Measurements from ENCODE around the gene ABLIM3. TPM values are rescaled to one million over a fixed set of nuclear protein-coding genes. Genes with fewer than 3 reads are reported as not detected.

The ABLIM3 gene
- total and polyA plus RNA-seq, 2 of the 8 experiments (the other 6 are each of a cell fraction or from before 2014, with no cell fraction given), result 0.36 to 0.56 TPM

DNA sequence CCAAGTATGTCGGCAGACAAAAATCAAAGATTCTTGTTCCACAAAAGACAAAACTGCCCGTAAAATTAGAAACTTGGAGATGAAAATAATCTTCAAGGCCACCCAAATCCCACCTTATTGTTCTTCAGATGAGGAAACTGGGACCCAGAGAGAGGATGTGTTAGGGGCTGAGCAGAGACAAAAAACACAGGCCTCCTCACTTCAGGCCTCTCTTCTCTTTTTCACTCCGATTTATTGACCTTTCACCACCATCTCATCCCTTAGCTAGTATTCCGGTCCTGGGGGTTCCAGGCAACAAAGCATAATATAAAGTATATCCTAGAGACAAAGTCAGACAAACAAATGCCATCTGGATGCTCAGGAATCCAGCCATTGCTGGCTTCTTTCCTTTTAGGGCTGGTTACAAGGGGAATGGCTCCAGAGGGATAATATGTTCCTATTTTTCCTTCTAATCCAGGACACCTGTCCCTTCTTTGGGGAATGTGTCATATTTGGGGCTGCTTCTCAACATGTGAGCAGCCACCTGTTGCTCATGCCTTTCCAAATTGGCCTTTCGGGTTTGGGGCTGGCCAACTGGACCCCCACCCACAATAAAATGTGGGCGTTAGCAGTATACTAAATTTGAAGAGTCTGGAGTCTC lies 88.1 kb downstream of the ABLIM3 start:
- Histone ChIP-seq H3K23me2 (ENCODE audit: low read depth, low read length) (no peaks in the 10 kb centered on the region), H3K4me2 (ENCODE audit: insufficient read depth in 1 of 2, low read depth in 2 of 2, low read length in 2 of 2) (no peak overlapping the region), H3K18ac (ENCODE audit: extremely low read depth, low read length) (no peak overlapping the region), H2BK120ac (replicated peaks; ENCODE audit: low read depth, low read length) (no peak overlapping the region), H3K23ac (ENCODE audit: insufficient read length) (no peak overlapping the region), H3K4me3 (ENCODE audit: extremely low read depth in 1 of 4, insufficient read depth in 2 of 4, low read depth in 3 of 4, low read length in 4 of 4) (no peak overlapping the region), H2AK5ac (ENCODE audit: low read depth, low read length) (no peak overlapping the region), H3K79me1 (ENCODE audit: low read depth, low read length) (no peaks in the 10 kb centered on the region), H4K91ac (replicated peaks; ENCODE audit: insufficient read length, low read length) (no peak overlapping the region), H3K36me3 (ENCODE audit: control insufficient read depth in 2 of 4, insufficient read depth in 4 of 4, low read length in 3 of 4) (no peaks in the 10 kb centered on the region), H4K8ac (ENCODE audit: extremely low read depth, insufficient read depth, low read length) (no peak overlapping the region), H2BK5ac (ENCODE audit: low read depth, low read length) (no peak overlapping the region), H2BK20ac (ENCODE audit: low read length) (no peak overlapping the region), H3K9ac (replicated peaks in 1 of 4; ENCODE audit: extremely low read depth in 1 of 4, low read depth in 3 of 4, low read length in 3 of 4) (no peak overlapping the region), H2AFZ (ENCODE audit: low read length) (no peak overlapping the region), H3K79me2 (ENCODE audit: control insufficient read depth in 1 of 2, insufficient read depth in 2 of 2, low read length in 2 of 2) (no peaks in the 10 kb centered on the region), H3K4ac (replicated peaks; ENCODE audit: insufficient read length, low read depth, low read length) (no peak overlapping the region), H3K27ac (ENCODE audit: low read depth, low read length) (no peak overlapping the region), H3K56ac (replicated peaks; ENCODE audit: insufficient read length, low read depth, low read length) (no peak overlapping the region), H3K27me3 (replicated peaks in 1 of 4; ENCODE audit: control insufficient read depth in 3 of 4, extremely low read depth in 1 of 4, insufficient read depth in 3 of 4, low read length in 3 of 4) (no peaks in the 10 kb centered on the region), H4K5ac (ENCODE audit: insufficient read length, low read depth, low read length) (no peak overlapping the region), H2BK15ac (ENCODE audit: low read length) (no peak overlapping the region), H3K4me1 (replicated peaks in 1 of 4; ENCODE audit: control insufficient read depth in 3 of 4, insufficient read depth in 4 of 4, low read length in 3 of 4) (peaks cover 0 to 3% (median 0%) of the 10 kb centered on the region in 4 experiments; a peak in 1 of 7 replicates), H2BK12ac (ENCODE audit: low read depth, low read length) (no peak overlapping the region), H4K20me1 (replicated peaks in 1 of 2; ENCODE audit: control insufficient read depth in 1 of 2, insufficient read depth in 2 of 2, low read length in 2 of 2) (no peaks in the 10 kb centered on the region), H3K9me3 (ENCODE audit: insufficient read depth in 2 of 2, low read depth in 1 of 2, low read length in 1 of 2) (no peaks in the 10 kb centered on the region), H3K14ac (ENCODE audit: insufficient read length) (no peak overlapping the region)
- POLR2A ChIA-PET (ENCODE audit: partially characterized antibody), result no interaction called here
- CTCF ChIA-PET (ENCODE audit: partially characterized antibody), result interaction anchor here (0.5 to 5.2 kb wide), 36 partner anchors 9 to 499 kb away, joined by 3 to 70 read pairs (median 4); partner anchors contain the start of gene ABLIM3
- DNase-seq (ENCODE audit: low read depth in 1 of 2, low spot score in 2 of 2), result no peak
- FAIRE-seq, result no peak
- WGBS, 2 experiments (ENCODE audit: extremely low coverage in 1 of 2, insufficient coverage in 1 of 2, insufficient read length in 1 of 2, insufficient replicate concordance in 2 of 2, low coverage in 1 of 2, low lambda C conversion rate in 2 of 2, missing lambda C conversion rate in 1 of 2), result 81% methylated on average over 6 of the region's 6 CpGs; no CpG with 5 or more reads in 1 of the 2 experiments
- TF ChIP-seq, protein P1, sequence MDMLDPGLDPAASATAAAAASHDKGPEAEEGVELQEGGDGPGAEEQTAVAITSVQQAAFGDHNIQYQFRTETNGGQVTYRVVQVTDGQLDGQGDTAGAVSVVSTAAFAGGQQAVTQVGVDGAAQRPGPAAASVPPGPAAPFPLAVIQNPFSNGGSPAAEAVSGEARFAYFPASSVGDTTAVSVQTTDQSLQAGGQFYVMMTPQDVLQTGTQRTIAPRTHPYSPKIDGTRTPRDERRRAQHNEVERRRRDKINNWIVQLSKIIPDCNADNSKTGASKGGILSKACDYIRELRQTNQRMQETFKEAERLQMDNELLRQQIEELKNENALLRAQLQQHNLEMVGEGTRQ (IDR thresholded peaks at IDR 0.05; ENCODE audit: low read length), result no peak
- no peak for TF ChIP-seq ZNF274 (IDR thresholded peaks at IDR 0.05; ENCODE audit: borderline replicate concordance, extremely low read depth, low read length)
- TF ChIP-seq SUZ12 (IDR thresholded peaks at IDR 0.05; ENCODE audit: low read length), result no peak
- TF ChIP-seq CHD1 (IDR thresholded peaks at IDR 0.05; ENCODE audit: low read depth, low read length), result no peak
- TF ChIP-seq, protein P2, sequence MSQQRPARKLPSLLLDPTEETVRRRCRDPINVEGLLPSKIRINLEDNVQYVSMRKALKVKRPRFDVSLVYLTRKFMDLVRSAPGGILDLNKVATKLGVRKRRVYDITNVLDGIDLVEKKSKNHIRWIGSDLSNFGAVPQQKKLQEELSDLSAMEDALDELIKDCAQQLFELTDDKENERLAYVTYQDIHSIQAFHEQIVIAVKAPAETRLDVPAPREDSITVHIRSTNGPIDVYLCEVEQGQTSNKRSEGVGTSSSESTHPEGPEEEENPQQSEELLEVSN (IDR thresholded peaks at IDR 0.05), result no peak
